ENCODE data around the gene HLA-DOA. TPM values are rescaled to one million over a fixed set of nuclear protein-coding genes. Genes with fewer than 3 reads are reported as not detected.

The HLA-DOA gene
- total RNA-seq, 1 donor from 2014 or later, result 0.48 TPM

DNA sequence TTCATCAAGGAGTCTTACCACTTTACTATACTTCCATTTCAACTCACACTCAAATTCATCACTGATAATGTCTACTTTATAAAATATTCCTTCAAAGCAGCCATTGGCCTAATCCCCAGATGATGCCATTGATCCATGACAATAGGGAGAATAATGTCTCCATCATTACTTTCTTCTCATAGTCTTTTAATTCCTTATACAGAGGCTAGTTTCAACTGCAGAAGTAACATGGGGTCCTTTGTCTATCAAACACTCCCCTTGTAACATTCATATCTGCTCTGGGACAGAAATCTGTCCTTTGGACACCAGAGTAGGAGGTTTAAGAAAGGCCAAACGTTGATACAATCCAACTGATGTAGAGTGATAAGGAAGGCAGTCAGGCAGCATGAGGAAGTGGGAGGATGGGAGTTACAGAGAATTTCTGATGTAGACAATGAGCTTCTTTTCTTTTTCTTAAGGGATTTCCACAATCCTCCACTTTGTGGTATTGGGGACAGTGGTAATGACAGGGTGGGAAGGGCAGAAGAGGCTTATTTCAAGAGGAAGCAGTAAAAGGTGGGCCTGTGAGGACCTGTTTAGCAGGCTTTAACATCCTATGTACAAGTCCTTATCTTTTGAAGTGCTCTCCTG is 18.9 kb upstream of the HLA-DOA start:
- Histone ChIP-seq H2AFZ (ENCODE audit: low read depth, low read length) (no peak overlapping the region), H3K4me2 (ENCODE audit: low read length) (no peak overlapping the region), H3K9ac (ENCODE audit: low read length) (no peak overlapping the region), H3K27ac (ENCODE audit: low read depth, low read length) (no peak overlapping the region), H3K36me3 (ENCODE audit: insufficient read depth, low read length) (no peaks in the 10 kb centered on the region), H3K27me3 (ENCODE audit: insufficient read depth, low read length) (peaks cover 21% of the 10 kb centered on the region), H4K20me1 (ENCODE audit: insufficient read depth, low read length) (no peaks in the 10 kb centered on the region), H3K79me2 (ENCODE audit: insufficient read depth, low read length) (no peaks in the 10 kb centered on the region), H3K4me1 (ENCODE audit: insufficient read depth, low read length) (no peaks in the 10 kb centered on the region), H3K9me3 (ENCODE audit: insufficient read depth, low read depth, low read length) (no peaks in the 10 kb centered on the region), H3K4me3 (ENCODE audit: insufficient read depth, low read depth, low read length) (no peak overlapping the region)
- Mint-ChIP-seq H3K9me3 (ENCODE audit: unreplicated experiment) (no peaks in the 10 kb centered on the region), H3K36me3 (ENCODE audit: low read depth, unreplicated experiment) (peaks cover under 1% of the 10 kb centered on the region), H3K4me3 (ENCODE audit: unreplicated experiment) (no peak overlapping the region), H3K27ac (ENCODE audit: unreplicated experiment) (no peak overlapping the region), H3K27me3 (ENCODE audit: low read depth, unreplicated experiment) (peaks cover 16% of the 10 kb centered on the region), H3K4me1 (ENCODE audit: low read depth, unreplicated experiment) (no peaks in the 10 kb centered on the region)
- TF ChIP-seq, protein P1, sequence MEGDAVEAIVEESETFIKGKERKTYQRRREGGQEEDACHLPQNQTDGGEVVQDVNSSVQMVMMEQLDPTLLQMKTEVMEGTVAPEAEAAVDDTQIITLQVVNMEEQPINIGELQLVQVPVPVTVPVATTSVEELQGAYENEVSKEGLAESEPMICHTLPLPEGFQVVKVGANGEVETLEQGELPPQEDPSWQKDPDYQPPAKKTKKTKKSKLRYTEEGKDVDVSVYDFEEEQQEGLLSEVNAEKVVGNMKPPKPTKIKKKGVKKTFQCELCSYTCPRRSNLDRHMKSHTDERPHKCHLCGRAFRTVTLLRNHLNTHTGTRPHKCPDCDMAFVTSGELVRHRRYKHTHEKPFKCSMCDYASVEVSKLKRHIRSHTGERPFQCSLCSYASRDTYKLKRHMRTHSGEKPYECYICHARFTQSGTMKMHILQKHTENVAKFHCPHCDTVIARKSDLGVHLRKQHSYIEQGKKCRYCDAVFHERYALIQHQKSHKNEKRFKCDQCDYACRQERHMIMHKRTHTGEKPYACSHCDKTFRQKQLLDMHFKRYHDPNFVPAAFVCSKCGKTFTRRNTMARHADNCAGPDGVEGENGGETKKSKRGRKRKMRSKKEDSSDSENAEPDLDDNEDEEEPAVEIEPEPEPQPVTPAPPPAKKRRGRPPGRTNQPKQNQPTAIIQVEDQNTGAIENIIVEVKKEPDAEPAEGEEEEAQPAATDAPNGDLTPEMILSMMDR (IDR thresholded peaks at IDR 0.05; ENCODE audit: insufficient read depth, low read depth, low read length), result no peak
- FAIRE-seq (no peak), DNase-seq (ENCODE audit: low read depth) (no peak)

DNA sequence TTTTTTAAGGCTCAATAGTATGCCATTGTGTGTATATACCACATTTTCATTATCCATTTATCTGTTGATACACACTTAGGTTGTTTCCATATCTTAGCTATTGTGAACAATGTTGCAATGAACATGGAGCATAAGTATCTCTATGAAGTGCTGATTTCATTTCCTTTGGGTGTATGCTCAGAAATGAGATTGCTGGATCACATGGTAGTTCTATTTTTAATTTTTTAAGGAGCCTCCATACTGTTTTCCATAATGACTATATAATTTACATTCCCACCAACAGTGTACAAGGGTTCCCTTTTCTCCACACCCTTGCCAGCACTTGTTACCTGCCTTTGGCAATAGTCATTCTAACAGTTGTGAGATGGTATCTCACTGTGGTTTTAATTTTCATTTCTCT is 15.1 kb upstream of the HLA-DOA start:
- Mint-ChIP-seq H3K27me3 (ENCODE audit: low read depth, unreplicated experiment) (peaks cover 5% of the 10 kb centered on the region), H3K36me3 (ENCODE audit: low read depth, unreplicated experiment) (peaks cover 2% of the 10 kb centered on the region)
- no peak for FAIRE-seq

DNA sequence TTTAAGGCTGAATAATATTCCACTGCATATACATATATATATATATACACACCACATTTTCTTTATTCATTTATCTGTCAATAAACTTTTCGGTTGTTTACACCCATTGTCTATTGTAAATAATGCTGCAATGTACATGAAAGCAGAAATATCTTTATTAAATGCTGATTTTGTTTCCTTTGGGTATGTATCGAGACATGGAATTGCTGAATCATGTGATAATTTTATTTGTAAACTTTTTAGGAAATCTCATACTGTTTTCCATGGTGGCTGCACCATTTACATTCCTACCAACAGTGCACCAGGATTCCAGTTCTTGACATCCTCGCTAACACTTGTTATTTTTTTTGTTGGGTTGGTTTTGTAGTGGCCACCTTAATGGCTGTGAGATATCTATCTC is 14.1 kb upstream of the HLA-DOA start:
- Histone ChIP-seq H3K9ac (ENCODE audit: low read length) (no peak overlapping the region), H3K9me3 (ENCODE audit: insufficient read depth, low read depth, low read length) (no peaks in the 10 kb centered on the region), H4K20me1 (ENCODE audit: insufficient read depth, low read length) (no peaks in the 10 kb centered on the region), H3K79me2 (ENCODE audit: insufficient read depth, low read length) (no peaks in the 10 kb centered on the region), H3K27me3 (ENCODE audit: insufficient read depth, low read length) (peaks cover 11% of the 10 kb centered on the region), H3K4me3 (ENCODE audit: insufficient read depth, low read depth, low read length) (no peak overlapping the region), H3K27ac (ENCODE audit: low read depth, low read length) (no peak overlapping the region), H2AFZ (ENCODE audit: low read depth, low read length) (no peak overlapping the region), H3K4me1 (ENCODE audit: insufficient read depth, low read length) (no peaks in the 10 kb centered on the region), H3K36me3 (ENCODE audit: insufficient read depth, low read length) (no peaks in the 10 kb centered on the region), H3K4me2 (ENCODE audit: low read length) (no peak overlapping the region)
- TF ChIP-seq, protein P1 (IDR thresholded peaks at IDR 0.05; ENCODE audit: insufficient read depth, low read depth, low read length), result no peak
- no peak for TF ChIP-seq EZH2 (IDR thresholded peaks at IDR 0.05; ENCODE audit: insufficient read depth, low read length)
- FAIRE-seq, result no peak
- no peaks in the 10 kb centered on the region for H3K9me3 Mint-ChIP-seq (ENCODE audit: unreplicated experiment)
- H3K27ac Mint-ChIP-seq (ENCODE audit: unreplicated experiment), result no peak overlapping the region
- no peaks in the 10 kb centered on the region for H3K27me3 Mint-ChIP-seq (ENCODE audit: low read depth, unreplicated experiment)
- H3K36me3 Mint-ChIP-seq (ENCODE audit: low read depth, unreplicated experiment), result peaks cover 2% of the 10 kb centered on the region
- no peaks in the 10 kb centered on the region for H3K4me1 Mint-ChIP-seq (ENCODE audit: low read depth, unreplicated experiment)
- H3K4me3 Mint-ChIP-seq (ENCODE audit: unreplicated experiment), result no peak overlapping the region
- DNase-seq (ENCODE audit: low read depth), result no peak

More for the DNA sequence above, 15.1 kb upstream of the HLA-DOA start:
- no peak for DNase-seq (ENCODE audit: low read depth)
- Histone ChIP-seq H3K9ac (ENCODE audit: low read length) (no peak overlapping the region), H3K79me2 (ENCODE audit: insufficient read depth, low read length) (no peaks in the 10 kb centered on the region), H3K27me3 (ENCODE audit: insufficient read depth, low read length) (peaks cover 17% of the 10 kb centered on the region), H3K4me3 (ENCODE audit: insufficient read depth, low read depth, low read length) (no peak overlapping the region), H3K27ac (ENCODE audit: low read depth, low read length) (no peak overlapping the region), H3K9me3 (ENCODE audit: insufficient read depth, low read depth, low read length) (no peaks in the 10 kb centered on the region), H2AFZ (ENCODE audit: low read depth, low read length) (no peak overlapping the region), H3K4me1 (ENCODE audit: insufficient read depth, low read length) (no peaks in the 10 kb centered on the region), H3K4me2 (ENCODE audit: low read length) (no peak overlapping the region), H3K36me3 (ENCODE audit: insufficient read depth, low read length) (no peaks in the 10 kb centered on the region), H4K20me1 (ENCODE audit: insufficient read depth, low read length) (no peaks in the 10 kb centered on the region)
- Mint-ChIP-seq H3K4me3 (ENCODE audit: unreplicated experiment) (no peak overlapping the region), H3K27ac (ENCODE audit: unreplicated experiment) (no peak overlapping the region), H3K9me3 (ENCODE audit: unreplicated experiment) (no peaks in the 10 kb centered on the region), H3K4me1 (ENCODE audit: low read depth, unreplicated experiment) (no peaks in the 10 kb centered on the region)
- TF ChIP-seq, protein P1 (IDR thresholded peaks at IDR 0.05; ENCODE audit: insufficient read depth, low read depth, low read length), result no peak
- TF ChIP-seq EZH2 (IDR thresholded peaks at IDR 0.05; ENCODE audit: insufficient read depth, low read length), result no peak

All from astrocyte (in vitro differentiated cells and primary cell).